SK-N-SH (cell line): ENCODE measurements around the gene SLC44A5. TPM values are rescaled to one million over a fixed set of nuclear protein-coding genes. Genes with fewer than 3 reads are reported as not detected.

Experiments used
- CTCF ChIA-PET: fragments of 300-600, 350-600 bp; formaldehyde crosslinking; extraction: SDS; loops from one replicate; lab custom pipeline; 2021; lab: Yijun Ruan, JAX
- POLR2A ChIA-PET: fragments of 350-600 bp; sonication (Branson Sonifier 250); formaldehyde crosslinking; extraction: SDS; loops from one replicate; lab custom pipeline; 2020; ENCODE audit warnings: antibody characterized with exemption, inconsistent platforms; lab: Yijun Ruan, JAX
- DNase-seq: peaks from one replicate; pipeline ENCODE4 v3.0.0; 2012
- H2AFZ ChIP-seq: fragments of 200-600 bp; sonication (generic); 2 replicates; pipeline ENCODE4 v1.8.1; 2016; ENCODE audit warnings: antibody characterized with exemption, mild to moderate bottlenecking, low read depth
- H3F3A ChIP-seq: fragments of 200-600 bp; sonication (generic); replicated peaks from 2 replicates; pipeline ENCODE3; 2016; ENCODE audit warnings: antibody characterized with exemption, mild to moderate bottlenecking; ENCODE audit not compliant: insufficient read depth
- H3K27ac ChIP-seq, 2 experiments: fragments of 200-500 bp in 1 of 2; fragments of 200-600 bp in 1 of 2; sonication (Bioruptor generic) in 1 of 2; sonication (generic), shearing (Covaris generic) in 1 of 2; 2 replicates each; pipeline versions ENCODE4 v1.5.1 to v1.6.1; 2014 to 2016; ENCODE audit warnings: low read depth in 2 of 2, inconsistent platforms in 1 of 2, low read length in 1 of 2, mild to moderate bottlenecking in 1 of 2, mixed read lengths in 1 of 2
- H3K27me3 ChIP-seq: fragments of 200-600 bp; sonication (generic), shearing (Covaris generic); 2 replicates; pipeline ENCODE4 v1.6.1; 2016; ENCODE audit warnings: mixed run types; ENCODE audit not compliant: insufficient read depth
- H3K36me3 ChIP-seq, 2 experiments: fragments of 200-500 bp in 1 of 2; fragments of 200-600 bp in 1 of 2; sonication (Bioruptor generic) in 1 of 2; sonication (generic) in 1 of 2; replicated peaks in 1 of 2; 2 replicates each; pipeline versions ENCODE3 to v1.5.1; 2014 to 2016; ENCODE audit warnings: low read length in 1 of 2, mild to moderate bottlenecking in 1 of 2; ENCODE audit not compliant: insufficient read depth in 2 of 2, control insufficient read depth in 1 of 2
- H3K4me1 ChIP-seq, 2 experiments: fragments of 200-500 bp in 1 of 2; fragments of 200-600 bp in 1 of 2; sonication (Bioruptor generic) in 1 of 2; sonication (generic), shearing (Covaris generic) in 1 of 2; 2 replicates each; pipeline versions ENCODE4 v1.5.1 to v1.6.1; 2014 to 2016; ENCODE audit warnings: low read depth in 1 of 2, low read length in 1 of 2, mixed run types in 1 of 2; ENCODE audit not compliant: insufficient read depth in 2 of 2, control insufficient read depth in 1 of 2
- H3K4me2 ChIP-seq: fragments of 200-600 bp; sonication (generic), shearing (Covaris generic); 2 replicates; pipeline ENCODE4 v1.6.1; 2017; ENCODE audit warnings: mixed run types
- H3K4me3 ChIP-seq, 2 experiments: fragments of 200-500 bp in 1 of 2; fragments of 200-600 bp in 1 of 2; sonication (Bioruptor generic) in 1 of 2; sonication (generic), shearing (Covaris generic) in 1 of 2; 2 replicates each; pipeline versions ENCODE4 v1.5.1 to v1.8.1; 2014 to 2016; ENCODE audit warnings: low read depth in 2 of 2, inconsistent platforms in 1 of 2, low read length in 1 of 2, mild to moderate bottlenecking in 1 of 2, mixed read lengths in 1 of 2, moderate library complexity in 1 of 2
- H3K79me2 ChIP-seq: fragments of 200-600 bp; sonication (generic); 2 replicates; pipeline ENCODE4 v1.8.1; 2017; ENCODE audit warnings: mild to moderate bottlenecking; ENCODE audit not compliant: insufficient read depth
- H3K9ac ChIP-seq: fragments of 200-600 bp; sonication (generic); 2 replicates; pipeline ENCODE4 v1.6.1; 2017; ENCODE audit warnings: mixed run types
- H3K9me2 ChIP-seq: fragments of 200-600 bp; sonication (generic); 2 replicates; pipeline ENCODE4 v1.6.1; 2017; ENCODE audit warnings: mixed run types
- H3K9me3 ChIP-seq: fragments of 200-600 bp; sonication (generic); 2 replicates; pipeline ENCODE4 v1.6.1; 2017; ENCODE audit warnings: mixed run types, mild to moderate bottlenecking, moderate library complexity
- H4K20me1 ChIP-seq: fragments of 200-600 bp; sonication (generic); 2 replicates; pipeline ENCODE4 v1.6.1; 2017; ENCODE audit warnings: mild to moderate bottlenecking, mixed run types; ENCODE audit not compliant: insufficient read depth
- CTCF ChIP-seq: fragments of 200-600 bp; sonication (generic); IDR thresholded peaks from 2 replicates; pipeline ENCODE4 v1.6.1; 2017; ENCODE audit warnings: antibody characterized with exemption, mild to moderate bottlenecking, moderate library complexity
- EP300 ChIP-seq, 2 experiments: IDR thresholded peaks; 2 replicates each; pipeline versions ENCODE4 v1.4.0 to v1.6.1; 2012; ENCODE audit warnings: borderline replicate concordance in 1 of 2, low read depth in 1 of 2, low read length in 1 of 2
- FOXJ3 ChIP-seq: sonication (generic); formaldehyde crosslinking; IDR thresholded peaks from 2 replicates; pipeline ENCODE4 v1.5.1; 2020; ENCODE audit warnings: mild to moderate bottlenecking, missing genetic modification reagents
- FOXM1 ChIP-seq: IDR thresholded peaks from 2 replicates; pipeline ENCODE4 v1.4.0; 2012; ENCODE audit warnings: low read depth, mild to moderate bottlenecking
- GATA2 ChIP-seq: sonication (generic); formaldehyde crosslinking; IDR thresholded peaks from 2 replicates; pipeline ENCODE4 v1.5.0; 2020; ENCODE audit warnings: mild to moderate bottlenecking, missing genetic modification reagents
- IRF3 ChIP-seq: fragments of 150-350 bp; IDR thresholded peaks from 2 replicates; pipeline ENCODE4 v1.6.1; 2016; ENCODE audit warnings: mild to moderate bottlenecking, low read depth, low read length
- JUND ChIP-seq: IDR thresholded peaks from 2 replicates; pipeline ENCODE4 v1.4.0; 2012
- MAX ChIP-seq: IDR thresholded peaks from 2 replicates; pipeline ENCODE4 v1.4.0; 2012; ENCODE audit warnings: low read depth
- MEF2A ChIP-seq: IDR thresholded peaks from 2 replicates; pipeline ENCODE4 v1.4.0; 2012; ENCODE audit warnings: low read depth, borderline replicate concordance
- PBX3 ChIP-seq: IDR thresholded peaks from 2 replicates; pipeline ENCODE4; 2012
- RCOR1 ChIP-seq: fragments of 150-350 bp; IDR thresholded peaks from 2 replicates; pipeline ENCODE4 v1.6.1; 2017; ENCODE audit warnings: antibody characterized with exemption, low read length
- RXRA ChIP-seq: IDR thresholded peaks from 2 replicates; pipeline ENCODE4 v1.4.0; 2012; ENCODE audit warnings: low read depth, mild to moderate bottlenecking, borderline replicate concordance
- TAF1 ChIP-seq: IDR thresholded peaks from 2 replicates; pipeline ENCODE4 v1.6.1; 2012; ENCODE audit warnings: low read depth, mild to moderate bottlenecking, low read length, moderate library complexity, borderline replicate concordance
- TCF12 ChIP-seq: IDR thresholded peaks from 2 replicates; pipeline ENCODE4 v1.4.0; 2012
- TEAD4 ChIP-seq: IDR thresholded peaks from 2 replicates; pipeline ENCODE4 v1.4.0; 2012; ENCODE audit warnings: mild to moderate bottlenecking, borderline replicate concordance; ENCODE audit not compliant: insufficient read depth
- USF2 ChIP-seq: fragments of 150-350 bp; IDR thresholded peaks from 2 replicates; pipeline ENCODE4 v1.6.1; 2017; ENCODE audit warnings: antibody characterized with exemption, low read length, low read depth, borderline replicate concordance
- polyA plus RNA-seq, 3 experiments: library from polyadenylated mRNA; depleted of rRNA; stranded (reverse); fragments of >200 nt; gene quantifications; 2 replicates each; pipeline ENCODE4 v1.2.3, GENCODE V29; 2012

The SLC44A5 gene
- polyA plus RNA-seq, 1 of the 3 experiments (the other 2 are of a cell fraction): 4.9 TPM

- Histone ChIP-seq H2AFZ (no peak overlapping the region), H3K27me3 (no peaks in the 10 kb centered on the region), H3F3A (no peaks in the 10 kb centered on the region), H4K20me1 (no peaks in the 10 kb centered on the region), H3K9me2 (no peaks in the 10 kb centered on the region), H3K9me3 (no peaks in the 10 kb centered on the region), H3K27ac (no peak overlapping the region), H3K4me2 (no peak overlapping the region), H3K9ac (no peak overlapping the region), H3K4me1 (no peaks in the 10 kb centered on the region; a peak in 1 of 4 replicates), H3K36me3 (no peaks in the 10 kb centered on the region), H3K4me3 (no peak overlapping the region), H3K79me2 (no peaks in the 10 kb centered on the region)
- CTCF ChIA-PET: no interaction called here
- POLR2A ChIA-PET: no interaction called here
- no peak for TF ChIP-seq GATA2 (CRISPR knock-in tag)
- no peak for TF ChIP-seq RCOR1
- TF ChIP-seq RXRA: no peak
- no peak for TF ChIP-seq PBX3
- TF ChIP-seq TCF12: no peak
- TF ChIP-seq MEF2A: no peak
- TF ChIP-seq USF2: no peak
- TF ChIP-seq JUND: no peak
- no peak for TF ChIP-seq FOXM1
- TF ChIP-seq EP300 (IDR thresholded peaks at IDR 0.05; ENCODE audit: borderline replicate concordance in 1 of 2, low read depth in 1 of 2, low read length in 1 of 2): no peak
- no peak for TF ChIP-seq MAX
- no peak for TF ChIP-seq TAF1
- no peak for TF ChIP-seq TEAD4
- TF ChIP-seq IRF3: no peak
- no peak for TF ChIP-seq FOXJ3 (CRISPR knock-in tag)
- TF ChIP-seq CTCF: no peak
- no peak for DNase-seq
Observed at GRCh38 chr1:75165264-75165663, 445.6 kb downstream of the SLC44A5 start.
